ENCODE results near the gene LUZP2. TPM values are rescaled to one million over a fixed set of nuclear protein-coding genes. Genes with fewer than 3 reads are reported as not detected.

The LUZP2 gene
- total RNA-seq, 2 donors from 2014 or later = 2.0 to 2.4 TPM

DNA sequence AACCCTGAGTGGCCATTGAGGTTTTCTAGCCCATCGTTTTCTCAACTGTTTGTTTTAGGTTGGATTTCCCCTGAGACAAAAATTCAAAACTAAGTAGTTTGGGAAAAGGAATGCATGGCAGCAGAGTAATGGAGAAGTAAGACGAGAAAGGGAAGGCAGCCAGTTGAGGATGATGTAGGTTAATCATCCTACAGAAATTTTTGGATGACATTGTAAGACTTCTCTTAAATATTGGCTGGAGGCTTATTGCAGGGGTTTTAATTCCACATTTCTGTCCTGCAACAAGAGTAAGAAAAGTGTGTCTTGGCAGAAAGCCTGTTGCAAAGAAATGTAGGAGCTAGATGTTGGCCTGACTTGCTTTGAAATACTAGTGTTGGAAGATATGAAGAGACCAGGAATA lies 308.8 kb downstream of the LUZP2 start:
- Histone ChIP-seq H3K9ac (ENCODE audit: extremely low read depth, low read length, poor library complexity, severe bottlenecking) (no peak overlapping the region), H3K4me3 (ENCODE audit: low read length) (no peak overlapping the region), H3K36me3 (ENCODE audit: control insufficient read depth, insufficient read depth, low read length) (no peaks in the 10 kb centered on the region), H3K9me3 (ENCODE audit: control insufficient read depth, low read length) (no peaks in the 10 kb centered on the region), H3K4me1 (ENCODE audit: control insufficient read depth, insufficient read depth, low read length) (no peaks in the 10 kb centered on the region), H3K27ac (ENCODE audit: low read depth, low read length) (no peak overlapping the region), H3K27me3 (ENCODE audit: control insufficient read depth, insufficient read depth, low read length, poor library complexity, severe bottlenecking) (no peaks in the 10 kb centered on the region)
- TF ChIP-seq, protein P1, sequence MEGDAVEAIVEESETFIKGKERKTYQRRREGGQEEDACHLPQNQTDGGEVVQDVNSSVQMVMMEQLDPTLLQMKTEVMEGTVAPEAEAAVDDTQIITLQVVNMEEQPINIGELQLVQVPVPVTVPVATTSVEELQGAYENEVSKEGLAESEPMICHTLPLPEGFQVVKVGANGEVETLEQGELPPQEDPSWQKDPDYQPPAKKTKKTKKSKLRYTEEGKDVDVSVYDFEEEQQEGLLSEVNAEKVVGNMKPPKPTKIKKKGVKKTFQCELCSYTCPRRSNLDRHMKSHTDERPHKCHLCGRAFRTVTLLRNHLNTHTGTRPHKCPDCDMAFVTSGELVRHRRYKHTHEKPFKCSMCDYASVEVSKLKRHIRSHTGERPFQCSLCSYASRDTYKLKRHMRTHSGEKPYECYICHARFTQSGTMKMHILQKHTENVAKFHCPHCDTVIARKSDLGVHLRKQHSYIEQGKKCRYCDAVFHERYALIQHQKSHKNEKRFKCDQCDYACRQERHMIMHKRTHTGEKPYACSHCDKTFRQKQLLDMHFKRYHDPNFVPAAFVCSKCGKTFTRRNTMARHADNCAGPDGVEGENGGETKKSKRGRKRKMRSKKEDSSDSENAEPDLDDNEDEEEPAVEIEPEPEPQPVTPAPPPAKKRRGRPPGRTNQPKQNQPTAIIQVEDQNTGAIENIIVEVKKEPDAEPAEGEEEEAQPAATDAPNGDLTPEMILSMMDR (conservative IDR thresholded peaks at IDR 0.05) = no peak
- H3K36me3 Mint-ChIP-seq (ENCODE audit: low read depth) = no peaks in the 10 kb centered on the region
- DNase-seq = no peak
- H3K27me3 Mint-ChIP-seq (ENCODE audit: insufficient read depth) = no peaks in the 10 kb centered on the region
- no peaks in the 10 kb centered on the region for H3K4me1 Mint-ChIP-seq
- 94 to 100% methylated on average over 1 to 2 of the region's 2 CpGs for WGBS, 2 experiments (ENCODE audit: insufficient coverage in 1 of 2, insufficient read length in 1 of 2)
- H3K27ac Mint-ChIP-seq = no peak overlapping the region
- peaks cover 11% of the 10 kb centered on the region for H3K9me3 Mint-ChIP-seq
- H3K4me3 Mint-ChIP-seq = no peak overlapping the region

DNA sequence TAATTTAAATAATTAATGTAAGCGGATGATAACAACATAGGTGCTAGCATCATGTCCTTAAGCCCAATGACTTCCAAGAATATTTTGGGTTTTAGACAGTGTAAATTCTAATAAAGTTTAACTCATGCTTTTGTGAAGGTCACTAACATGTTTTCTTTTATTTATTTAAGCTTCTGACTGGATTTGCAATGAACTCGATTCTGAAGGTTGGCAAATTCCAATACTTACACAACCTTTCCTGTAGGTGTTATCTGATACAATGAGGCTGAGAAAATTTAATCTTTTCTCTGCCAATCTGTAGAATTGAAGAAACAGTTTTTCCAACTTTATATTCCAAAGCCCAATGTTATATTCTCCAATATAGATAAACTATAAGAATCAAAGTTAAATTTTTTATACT lies 311.3 kb downstream of the LUZP2 start:
- H3K4me1 ChIP-seq (ENCODE audit: control insufficient read depth, insufficient read depth, low read length) = peaks cover 5% of the 10 kb centered on the region
- no peaks in the 10 kb centered on the region for H3K27me3 Mint-ChIP-seq (ENCODE audit: insufficient read depth)
- no peak overlapping the region for H3K27ac ChIP-seq (ENCODE audit: low read depth, low read length)
- no peak overlapping the region for H3K27ac Mint-ChIP-seq
- no peak overlapping the region for H3K4me3 ChIP-seq (ENCODE audit: low read length)
- TF ChIP-seq, protein P1 (conservative IDR thresholded peaks at IDR 0.05) = no peak
- peaks cover 11% of the 10 kb centered on the region for H3K9me3 Mint-ChIP-seq
- 100% methylated on average over 2 of the region's 2 CpGs; no CpG with 5 or more reads in 1 of the 2 experiments for WGBS, 2 experiments (ENCODE audit: insufficient coverage in 1 of 2, insufficient read length in 1 of 2)
- H3K36me3 Mint-ChIP-seq (ENCODE audit: low read depth) = no peaks in the 10 kb centered on the region
- H3K36me3 ChIP-seq (ENCODE audit: control insufficient read depth, insufficient read depth, low read length) = no peaks in the 10 kb centered on the region
- peaks cover 5% of the 10 kb centered on the region for H3K27me3 ChIP-seq (ENCODE audit: control insufficient read depth, insufficient read depth, low read length, poor library complexity, severe bottlenecking)
- H3K4me3 Mint-ChIP-seq = no peak overlapping the region
- H3K4me1 Mint-ChIP-seq = peaks cover 13% of the 10 kb centered on the region
- no peaks in the 10 kb centered on the region for H3K9me3 ChIP-seq (ENCODE audit: control insufficient read depth, low read length)
- no peak for DNase-seq
- H3K9ac ChIP-seq (ENCODE audit: extremely low read depth, low read length, poor library complexity, severe bottlenecking) = no peak overlapping the region

DNA sequence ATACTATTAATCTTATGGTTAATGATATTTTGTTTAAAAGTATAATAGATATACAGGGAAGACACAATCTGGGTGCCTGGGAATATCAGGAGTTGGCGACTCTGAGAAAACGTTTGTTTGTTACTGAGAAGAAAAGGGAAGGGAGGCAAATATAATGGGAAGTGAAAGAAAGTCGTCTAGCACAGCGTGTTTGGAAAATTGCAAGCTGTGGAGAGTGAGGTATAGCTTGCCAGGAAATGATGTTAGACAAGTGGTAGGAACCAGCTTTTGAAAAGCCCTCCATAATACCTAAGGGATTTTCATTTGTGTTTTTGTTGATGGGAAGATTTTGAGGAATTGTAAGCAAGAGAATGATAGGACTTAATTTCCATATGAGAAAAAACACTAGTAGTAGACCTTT lies 322.2 kb downstream of the LUZP2 start:
- Mint-ChIP-seq H3K27ac (no peak overlapping the region), H3K36me3 (ENCODE audit: low read depth) (no peaks in the 10 kb centered on the region), H3K9me3 (no peaks in the 10 kb centered on the region), H3K4me3 (no peak overlapping the region), H3K27me3 (ENCODE audit: insufficient read depth) (no peaks in the 10 kb centered on the region), H3K4me1 (peaks cover 5% of the 10 kb centered on the region)
- no peaks in the 10 kb centered on the region for H3K9me3 ChIP-seq (ENCODE audit: control insufficient read depth, low read length)
- H3K9ac ChIP-seq (ENCODE audit: extremely low read depth, low read length, poor library complexity, severe bottlenecking) = no peak overlapping the region
- no peak for DNase-seq
- WGBS, 2 experiments (ENCODE audit: insufficient coverage in 1 of 2, insufficient read length in 1 of 2) = 59 to 90% methylated on average over 2 to 4 of the region's 4 CpGs
- no peak overlapping the region for H3K27ac ChIP-seq (ENCODE audit: low read depth, low read length)
- H3K36me3 ChIP-seq (ENCODE audit: control insufficient read depth, insufficient read depth, low read length) = no peaks in the 10 kb centered on the region
- no peaks in the 10 kb centered on the region for H3K4me1 ChIP-seq (ENCODE audit: control insufficient read depth, insufficient read depth, low read length)
- H3K4me3 ChIP-seq (ENCODE audit: low read length) = no peak overlapping the region
- TF ChIP-seq, protein P1 (conservative IDR thresholded peaks at IDR 0.05) = no peak
- no peaks in the 10 kb centered on the region for H3K27me3 ChIP-seq (ENCODE audit: control insufficient read depth, insufficient read depth, low read length, poor library complexity, severe bottlenecking)

All from endodermal cell (in vitro differentiated cells).